ENCODE results near the gene SLC15A3.

Gene SLC15A3

GRCh38 chr11:60934124-60934789, 17.7 kb downstream of the SLC15A3 start:
- Histone ChIP-seq H3K27ac (ENCODE audit: poor library complexity, severe bottlenecking) (no peak overlapping the region), H3K9me3 (ENCODE audit: severe bottlenecking) (no peaks in the 10 kb centered on the region), H3K4me1 (ENCODE audit: insufficient read depth, poor library complexity, severe bottlenecking) (no peaks in the 10 kb centered on the region), H3K36me3 (ENCODE audit: low read depth) (peaks cover 12% of the 10 kb centered on the region), H3K27me3 (ENCODE audit: insufficient read depth, poor library complexity, severe bottlenecking) (no peaks in the 10 kb centered on the region), H3K4me3 (ENCODE audit: severe bottlenecking) (no peak overlapping the region)
- no peak for DNase-seq (ENCODE audit: low spot score)
- TF ChIP-seq CTCF (IDR thresholded peaks at IDR 0.05; ENCODE audit: poor library complexity, severe bottlenecking): no peak
- ATAC-seq (ENCODE audit: low read depth): no peak

- Histone ChIP-seq H3K4me3 (ENCODE audit: severe bottlenecking) (no peak overlapping the region), H3K36me3 (ENCODE audit: low read depth) (peaks cover 12% of the 10 kb centered on the region), H3K9me3 (ENCODE audit: severe bottlenecking) (no peaks in the 10 kb centered on the region), H3K27ac (ENCODE audit: poor library complexity, severe bottlenecking) (no peak overlapping the region), H3K27me3 (ENCODE audit: insufficient read depth, poor library complexity, severe bottlenecking) (no peaks in the 10 kb centered on the region), H3K4me1 (ENCODE audit: insufficient read depth, poor library complexity, severe bottlenecking) (no peaks in the 10 kb centered on the region)
- no peak for ATAC-seq (ENCODE audit: low read depth)
- DNase-seq (ENCODE audit: low spot score): no peak
- TF ChIP-seq CTCF (IDR thresholded peaks at IDR 0.05; ENCODE audit: poor library complexity, severe bottlenecking): no peak
Measured at GRCh38 chr11:60933416-60934123, 18.4 kb downstream of the SLC15A3 start.

GRCh38 chr11:60932605-60933356, 19.2 kb downstream of the SLC15A3 start:
- peaks cover 12% of the 10 kb centered on the region for H3K36me3 ChIP-seq (ENCODE audit: low read depth)
- TF ChIP-seq CTCF (IDR thresholded peaks at IDR 0.05; ENCODE audit: poor library complexity, severe bottlenecking): no peak
- ATAC-seq (ENCODE audit: low read depth): no peak
- no peaks in the 10 kb centered on the region for H3K4me1 ChIP-seq (ENCODE audit: insufficient read depth, poor library complexity, severe bottlenecking)
- H3K27ac ChIP-seq (ENCODE audit: poor library complexity, severe bottlenecking): no peak overlapping the region
- no peak overlapping the region for H3K4me3 ChIP-seq (ENCODE audit: severe bottlenecking)
- H3K9me3 ChIP-seq (ENCODE audit: severe bottlenecking): no peaks in the 10 kb centered on the region
- H3K27me3 ChIP-seq (ENCODE audit: insufficient read depth, poor library complexity, severe bottlenecking): no peaks in the 10 kb centered on the region
- DNase-seq (ENCODE audit: low spot score): no peak

GRCh38 chr11:60931917-60932316, 20.1 kb downstream of the SLC15A3 start:
- TF ChIP-seq CTCF (IDR thresholded peaks at IDR 0.05; ENCODE audit: poor library complexity, severe bottlenecking): no peak

More at GRCh38 chr11:60931917-60932316, 20.1 kb downstream of the SLC15A3 start:
- Histone ChIP-seq H3K27ac (ENCODE audit: poor library complexity, severe bottlenecking) (no peak overlapping the region), H3K4me1 (ENCODE audit: insufficient read depth, poor library complexity, severe bottlenecking) (no peaks in the 10 kb centered on the region), H3K36me3 (ENCODE audit: low read depth) (peaks cover 12% of the 10 kb centered on the region), H3K27me3 (ENCODE audit: insufficient read depth, poor library complexity, severe bottlenecking) (no peaks in the 10 kb centered on the region), H3K9me3 (ENCODE audit: severe bottlenecking) (no peaks in the 10 kb centered on the region), H3K4me3 (ENCODE audit: severe bottlenecking) (no peak overlapping the region)
- ATAC-seq (ENCODE audit: low read depth) (no peak), DNase-seq (ENCODE audit: low spot score) (no peak)
